HG03108 (cell line): ENCODE results near the gene BRIP1.

Source experiments
- ATAC-seq: cut with Tn5 transposase; IDR thresholded peaks from one replicate; pipeline ENCODE4 v1.9.1; 2021; ENCODE audit warnings: moderate library complexity; ENCODE audit not compliant: unreplicated experiment

BRIP1 gene

GRCh38 chr17:61638087-61638486, 225.2 kb downstream of the BRIP1 start:
- ATAC-seq: no peak

GRCh38 chr17:61635913-61636432, 227.4 kb downstream of the BRIP1 start:
- no peak for ATAC-seq

GRCh38 chr17:61634942-61635538, 228.3 kb downstream of the BRIP1 start:
- ATAC-seq: no peak

GRCh38 chr17:61634011-61634539, 229.3 kb downstream of the BRIP1 start:
- ATAC-seq: no peak

- no peak for ATAC-seq
Observed at GRCh38 chr17:61632826-61633225, 230.5 kb downstream of the BRIP1 start.

- ATAC-seq: no peak
Observed at GRCh38 chr17:61631800-61632199, 231.5 kb downstream of the BRIP1 start.
